Suppressor macrophage (primary cell): ENCODE results near the gene PNPLA3.

ENCODE experiments used
- DNase-seq, 4 experiments: peaks; one replicate each; pipeline ENCODE4 v3.0.0-alpha.2; 2020 to 2022

PNPLA3 gene

DNA sequence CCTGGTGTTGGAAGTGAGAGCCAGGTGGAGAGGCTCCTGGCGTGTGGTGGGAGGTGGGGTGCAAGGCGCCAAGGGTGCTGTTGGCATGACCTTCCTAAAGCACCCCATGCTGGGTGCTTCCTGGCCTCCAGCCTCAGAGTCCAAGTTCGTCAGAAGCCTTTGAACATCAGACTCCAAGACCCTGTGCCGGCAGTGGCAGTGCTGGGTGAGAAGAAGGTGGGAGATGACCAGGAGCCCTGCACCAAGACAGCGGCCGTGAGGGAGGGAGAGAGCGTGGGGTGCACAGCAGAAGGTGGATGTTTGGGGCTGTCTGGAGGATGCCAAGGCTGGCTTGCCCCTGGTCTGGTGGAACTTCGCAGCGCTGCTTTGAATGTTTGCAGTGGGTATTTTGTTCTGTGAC, 70.8 kb downstream of the PNPLA3 start:
- DNase-seq: no peak

DNA sequence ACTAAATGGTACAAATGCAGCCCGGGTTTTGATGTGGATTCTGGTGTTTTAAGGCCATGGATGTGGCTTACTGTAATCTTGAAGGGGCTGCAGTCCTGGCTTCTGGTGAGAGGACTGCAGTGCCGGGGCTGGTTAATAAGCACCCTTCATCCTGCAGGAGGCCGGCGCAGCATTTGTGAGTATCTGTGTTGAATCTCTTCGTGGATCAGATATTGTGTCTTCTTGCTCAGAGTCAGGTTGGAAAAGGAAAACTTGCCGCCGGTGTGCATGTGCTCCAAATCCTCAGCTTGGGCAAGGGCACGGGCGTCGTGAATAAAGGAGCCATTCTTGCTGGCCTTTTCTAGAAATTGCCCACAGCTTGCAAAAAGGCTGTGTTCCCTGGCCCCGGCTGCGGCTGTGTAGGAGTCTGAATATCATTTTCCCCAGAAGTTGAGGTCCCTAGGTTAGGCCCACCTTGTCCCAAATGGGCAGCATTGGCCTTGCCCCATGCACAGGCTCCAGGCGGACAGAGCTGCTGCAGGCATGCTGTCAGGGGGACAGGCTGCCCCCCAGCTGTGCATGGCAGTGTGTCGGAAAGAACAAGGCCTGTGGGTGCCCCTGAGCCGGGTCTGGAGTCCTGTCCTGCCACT, 71.6 kb downstream of the PNPLA3 start:
- DNase-seq: no peak

DNA sequence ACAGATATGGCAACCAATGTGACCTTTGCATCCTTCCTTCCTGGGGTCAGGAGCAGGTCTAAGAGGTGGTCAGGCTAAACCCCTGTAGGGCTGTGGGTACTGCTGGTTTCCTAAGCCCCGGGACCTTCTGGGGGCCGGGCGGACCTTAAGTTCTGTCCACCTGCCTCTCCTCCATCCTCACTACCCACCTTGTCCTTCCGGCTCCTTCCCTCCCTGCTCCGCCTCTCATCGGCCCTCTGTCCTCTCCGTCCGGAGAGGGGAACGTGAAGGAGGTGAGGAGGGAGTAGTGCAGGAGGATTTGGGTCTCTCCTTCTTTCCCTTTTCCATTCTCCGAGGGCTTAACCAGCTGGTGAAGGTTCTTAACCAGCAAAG, 72.2 kb downstream of the PNPLA3 start:
- DNase-seq: no peak

DNA sequence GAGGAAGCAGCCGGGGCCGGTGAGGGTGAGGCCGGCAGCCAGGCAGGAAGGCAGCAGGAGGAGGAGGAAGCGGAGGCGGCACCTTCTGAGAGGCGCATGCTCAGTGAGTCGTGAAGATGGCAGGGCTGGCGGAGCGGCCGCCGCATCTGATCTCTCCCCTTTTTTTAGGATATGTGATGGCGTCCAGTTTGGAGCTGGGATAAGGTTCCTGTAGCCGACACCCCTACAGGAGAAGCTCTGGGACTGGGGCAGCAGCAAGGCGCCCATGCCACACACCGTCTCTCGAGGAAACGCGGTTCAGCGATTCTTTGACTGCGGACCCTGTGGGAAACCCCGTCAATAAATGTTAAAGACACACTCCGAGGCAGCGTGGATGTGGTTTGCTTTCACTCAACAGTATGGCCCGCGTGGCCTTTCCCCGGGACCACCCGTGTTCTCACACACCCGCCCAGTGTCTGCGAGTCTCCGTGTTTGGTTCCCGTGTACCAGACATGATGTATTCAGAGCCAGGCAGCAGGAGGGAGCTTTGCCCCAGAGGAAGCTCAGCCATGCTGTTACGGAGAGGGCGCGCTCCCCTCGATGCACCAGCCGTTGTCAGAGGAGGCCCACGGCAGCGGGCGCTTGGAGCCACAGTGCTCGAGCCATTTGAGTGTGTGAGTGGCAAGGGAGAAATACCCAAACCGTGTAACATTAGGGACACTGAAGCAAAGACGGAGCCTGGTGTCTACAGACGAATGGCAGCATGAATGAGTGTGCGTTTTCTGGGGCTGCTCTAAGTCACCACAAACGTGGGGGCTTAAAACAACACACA, 72.8 kb downstream of the PNPLA3 start:
- DNase-seq: peak; percentile 77 to 91 (median 88)

DNA sequence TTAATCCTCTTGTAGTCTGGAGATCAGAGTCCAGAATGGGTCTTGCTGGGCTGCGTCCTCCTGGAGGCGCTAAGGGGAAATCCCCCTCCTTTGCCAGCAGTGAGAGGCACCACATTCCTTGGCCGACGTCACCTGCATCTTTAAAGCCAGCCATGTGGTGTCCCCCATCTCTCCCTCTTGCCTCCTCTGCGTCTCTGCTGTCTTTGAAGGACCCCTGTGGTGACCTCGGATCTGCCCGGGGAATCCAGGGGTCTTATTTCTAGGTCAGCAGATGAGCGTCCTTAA, 73.3 kb downstream of the PNPLA3 start:
- no peak for DNase-seq
